IMR-90 (cell line): ENCODE results near the gene KRTAP3-1.

Experiments used
- BHLHE40 ChIP-seq: fragments of 150-350 bp; IDR thresholded peaks from 2 replicates; pipeline ENCODE4 v1.6.1; 2016; ENCODE audit warnings: mild to moderate bottlenecking, low read depth, low read length
- MXI1 ChIP-seq: IDR thresholded peaks from 2 replicates; pipeline ENCODE4 v1.6.1; 2012; ENCODE audit warnings: low read depth, mild to moderate bottlenecking, low read length, moderate library complexity, borderline replicate concordance
- RAD21 ChIP-seq: IDR thresholded peaks from 2 replicates; pipeline ENCODE4 v1.6.1; 2012; ENCODE audit warnings: low read length, improper control_type of control experiment
- TF ChIP-seq, protein P1 (sequence below): conservative IDR thresholded peaks from 2 replicates; pipeline ENCODE4 v1.5.1; 2012; ENCODE audit warnings: mild to moderate bottlenecking, low read depth, low read length, improper control_type of control experiment

DNA sequence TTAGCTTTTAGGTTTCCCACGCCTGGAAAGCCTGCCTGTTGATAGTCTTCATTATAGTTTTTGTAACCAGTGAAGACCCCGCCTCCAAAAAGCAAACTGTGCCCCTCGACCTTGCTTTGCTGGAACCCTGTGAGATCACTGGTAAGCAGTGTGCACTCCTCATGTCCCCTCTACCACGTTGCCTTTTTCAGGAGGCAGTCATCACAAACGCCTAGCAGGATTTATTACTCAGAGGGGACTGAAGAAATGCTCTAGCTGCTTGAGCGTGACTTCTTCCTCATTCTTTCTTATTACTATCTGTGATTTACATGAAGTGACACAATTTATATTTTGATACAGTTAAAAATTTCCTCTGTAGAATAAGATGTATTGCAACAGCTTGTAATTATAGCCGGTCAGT, 6.5 kb upstream of the KRTAP3-1 start:
- TF ChIP-seq, protein P1, sequence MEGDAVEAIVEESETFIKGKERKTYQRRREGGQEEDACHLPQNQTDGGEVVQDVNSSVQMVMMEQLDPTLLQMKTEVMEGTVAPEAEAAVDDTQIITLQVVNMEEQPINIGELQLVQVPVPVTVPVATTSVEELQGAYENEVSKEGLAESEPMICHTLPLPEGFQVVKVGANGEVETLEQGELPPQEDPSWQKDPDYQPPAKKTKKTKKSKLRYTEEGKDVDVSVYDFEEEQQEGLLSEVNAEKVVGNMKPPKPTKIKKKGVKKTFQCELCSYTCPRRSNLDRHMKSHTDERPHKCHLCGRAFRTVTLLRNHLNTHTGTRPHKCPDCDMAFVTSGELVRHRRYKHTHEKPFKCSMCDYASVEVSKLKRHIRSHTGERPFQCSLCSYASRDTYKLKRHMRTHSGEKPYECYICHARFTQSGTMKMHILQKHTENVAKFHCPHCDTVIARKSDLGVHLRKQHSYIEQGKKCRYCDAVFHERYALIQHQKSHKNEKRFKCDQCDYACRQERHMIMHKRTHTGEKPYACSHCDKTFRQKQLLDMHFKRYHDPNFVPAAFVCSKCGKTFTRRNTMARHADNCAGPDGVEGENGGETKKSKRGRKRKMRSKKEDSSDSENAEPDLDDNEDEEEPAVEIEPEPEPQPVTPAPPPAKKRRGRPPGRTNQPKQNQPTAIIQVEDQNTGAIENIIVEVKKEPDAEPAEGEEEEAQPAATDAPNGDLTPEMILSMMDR: no peak
- TF ChIP-seq RAD21 (no peak), MXI1 (no peak), BHLHE40 (no peak)
